Neural cell (in vitro differentiated cells): ENCODE results near the gene LRRC14B. TPM values are rescaled to one million over a fixed set of nuclear protein-coding genes. Genes with fewer than 3 reads are reported as not detected.

ENCODE experiments used
- H2AFZ ChIP-seq: fragments of 200-600, 300-800 bp; sonication (generic), shearing (Covaris generic); 2 replicates; pipeline ENCODE4 v1.6.0; 2014; ENCODE audit warnings: low read depth, mild to moderate bottlenecking, antibody characterized with exemption, low read length, moderate library complexity
- H3F3A ChIP-seq: fragments of 200-600 bp; shearing (Covaris generic); 2 replicates; pipeline ENCODE4 v1.6.1; 2016; ENCODE audit warnings: mild to moderate bottlenecking, moderate library complexity, mixed read lengths, antibody characterized with exemption, low read length; ENCODE audit not compliant: insufficient read depth, poor library complexity, severe bottlenecking
- H3K27ac ChIP-seq: fragments of 200-600, 300-800 bp; sonication (generic), shearing (Covaris generic); 2 replicates; pipeline ENCODE4 v1.5.1; 2014; ENCODE audit warnings: mild to moderate bottlenecking, low read length, moderate library complexity
- H3K27me3 ChIP-seq: fragments of 300-800, 200-600 bp; sonication (generic), shearing (Covaris generic); 2 replicates; pipeline ENCODE4 v1.6.0; 2014; ENCODE audit warnings: mild to moderate bottlenecking, low read depth, low read length, moderate library complexity; ENCODE audit not compliant: insufficient read depth
- H3K36me3 ChIP-seq: fragments of 300-800, 200-600 bp; sonication (generic), shearing (Covaris generic); 2 replicates; pipeline ENCODE4 v1.5.1; 2014; ENCODE audit warnings: mild to moderate bottlenecking, antibody characterized with exemption, low read length, moderate library complexity; ENCODE audit not compliant: insufficient read depth
- H3K4me2 ChIP-seq: fragments of 300-800, 200-600 bp; sonication (generic), shearing (Covaris generic); 2 replicates; pipeline ENCODE4 v1.6.0; 2014; ENCODE audit warnings: mild to moderate bottlenecking, low read length
- H3K4me3 ChIP-seq: fragments of 300-800, 200-600 bp; sonication (generic), shearing (Covaris generic); 2 replicates; pipeline ENCODE4 v1.5.1; 2014; ENCODE audit warnings: mild to moderate bottlenecking, low read length, moderate library complexity
- H3K79me2 ChIP-seq: fragments of 200-600 bp; shearing (Covaris generic); replicated peaks from 2 replicates; pipeline ENCODE4 v1.6.0; 2014; ENCODE audit warnings: mild to moderate bottlenecking, low read length, moderate library complexity; ENCODE audit not compliant: insufficient read depth
- H3K9ac ChIP-seq: fragments of 300-800, 200-600 bp; sonication (generic), shearing (Covaris generic); 2 replicates; pipeline ENCODE4 v1.6.1; 2016; ENCODE audit warnings: mild to moderate bottlenecking, low read length, mixed read lengths
- H3K9me2 ChIP-seq: fragments of 200-600 bp; shearing (Covaris generic); 2 replicates; pipeline ENCODE4 v1.6.1; 2016; ENCODE audit warnings: mild to moderate bottlenecking, low read length, mixed read lengths; ENCODE audit not compliant: insufficient read depth
- H3K9me3 ChIP-seq: fragments of 200-600, 300-800 bp; sonication (generic), shearing (Covaris generic); 2 replicates; pipeline ENCODE4 v1.6.1; 2016; ENCODE audit warnings: mild to moderate bottlenecking, mixed run types, low read length, moderate library complexity, mixed read lengths
- H4K20me1 ChIP-seq: fragments of 200-600 bp; shearing (Covaris generic); 2 replicates; pipeline ENCODE4 v1.6.1; 2016; ENCODE audit warnings: mild to moderate bottlenecking, mixed run types; ENCODE audit not compliant: insufficient read depth
- CTCF ChIP-seq: fragments of 450-650 bp; IDR thresholded peaks from 2 replicates; pipeline ENCODE4 v1.5.1; 2014; ENCODE audit warnings: antibody characterized with exemption, mild to moderate bottlenecking, moderate library complexity; ENCODE audit not compliant: poor library complexity, severe bottlenecking
- EP300 ChIP-seq: fragments of 450-650 bp; conservative IDR thresholded peaks from 2 replicates; pipeline ENCODE4 v1.6.1; 2014; ENCODE audit warnings: antibody characterized with exemption, mild to moderate bottlenecking, moderate library complexity; ENCODE audit not compliant: poor library complexity, severe bottlenecking
- EZH2 ChIP-seq: fragments of 200-600, 300-800 bp; shearing (Covaris generic), sonication (generic); IDR thresholded peaks from 2 replicates; pipeline ENCODE4 v1.6.1; 2014; ENCODE audit warnings: antibody characterized with exemption, low read length, borderline replicate concordance, mild to moderate bottlenecking; ENCODE audit not compliant: insufficient read depth, poor library complexity, severe bottlenecking
- MXI1 ChIP-seq: fragments of 450-650 bp; conservative IDR thresholded peaks from 2 replicates; pipeline ENCODE4 v1.6.1; 2014; ENCODE audit warnings: antibody characterized with exemption, mild to moderate bottlenecking; ENCODE audit not compliant: poor library complexity, severe bottlenecking
- POLR2AphosphoS5 ChIP-seq: IDR thresholded peaks from 2 replicates; pipeline ENCODE4 v1.6.1; 2012
- RAD21 ChIP-seq: fragments of 450-650 bp; conservative IDR thresholded peaks from 2 replicates; pipeline ENCODE4 v1.6.1; 2014; ENCODE audit warnings: antibody characterized with exemption, mild to moderate bottlenecking, moderate library complexity
- SMC3 ChIP-seq: fragments of 450-650 bp; conservative IDR thresholded peaks from 2 replicates; pipeline ENCODE4 v1.6.1; 2014; ENCODE audit warnings: antibody characterized with exemption, mild to moderate bottlenecking, moderate library complexity; ENCODE audit not compliant: poor library complexity
- TAF1 ChIP-seq: IDR thresholded peaks from 2 replicates; pipeline ENCODE4 v1.6.1; 2012; ENCODE audit warnings: low read depth
- polyA plus RNA-seq: library from polyadenylated mRNA; depleted of rRNA; stranded (reverse); fragments of >200 nt; gene quantifications from 2 replicates; pipeline ENCODE4 v1.2.3, GENCODE V29; 2014
- TF ChIP-seq, protein P1 (sequence below): IDR thresholded peaks from 2 replicates; pipeline ENCODE4 v1.6.1; 2012; ENCODE audit warnings: borderline replicate concordance

Gene LRRC14B
- polyA plus RNA-seq, 1 donor from 2014 or later = not detected

DNA sequence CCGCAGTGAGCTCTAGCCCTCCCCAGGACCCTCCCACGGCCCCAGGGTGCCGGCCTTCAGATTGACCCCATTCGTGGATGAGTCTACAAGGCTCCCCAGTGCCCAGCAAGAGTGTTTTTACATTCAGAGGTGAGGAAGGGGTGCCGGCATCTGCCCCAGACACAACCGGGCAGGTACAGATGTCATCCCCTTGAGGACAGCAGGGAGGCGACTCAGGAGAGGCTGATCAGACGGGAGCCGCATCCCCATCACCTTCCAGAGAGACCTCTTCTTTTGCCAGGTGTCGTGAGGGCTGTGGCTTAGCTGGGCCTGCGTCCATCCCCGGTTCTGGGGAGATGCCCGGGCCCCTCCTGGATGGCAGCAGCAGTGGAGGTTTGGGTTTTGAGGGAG lies 4.3 kb upstream of the LRRC14B start:
- no peak overlapping the region for H3K9ac ChIP-seq
- no peak for TF ChIP-seq TAF1
- TF ChIP-seq, protein P1, sequence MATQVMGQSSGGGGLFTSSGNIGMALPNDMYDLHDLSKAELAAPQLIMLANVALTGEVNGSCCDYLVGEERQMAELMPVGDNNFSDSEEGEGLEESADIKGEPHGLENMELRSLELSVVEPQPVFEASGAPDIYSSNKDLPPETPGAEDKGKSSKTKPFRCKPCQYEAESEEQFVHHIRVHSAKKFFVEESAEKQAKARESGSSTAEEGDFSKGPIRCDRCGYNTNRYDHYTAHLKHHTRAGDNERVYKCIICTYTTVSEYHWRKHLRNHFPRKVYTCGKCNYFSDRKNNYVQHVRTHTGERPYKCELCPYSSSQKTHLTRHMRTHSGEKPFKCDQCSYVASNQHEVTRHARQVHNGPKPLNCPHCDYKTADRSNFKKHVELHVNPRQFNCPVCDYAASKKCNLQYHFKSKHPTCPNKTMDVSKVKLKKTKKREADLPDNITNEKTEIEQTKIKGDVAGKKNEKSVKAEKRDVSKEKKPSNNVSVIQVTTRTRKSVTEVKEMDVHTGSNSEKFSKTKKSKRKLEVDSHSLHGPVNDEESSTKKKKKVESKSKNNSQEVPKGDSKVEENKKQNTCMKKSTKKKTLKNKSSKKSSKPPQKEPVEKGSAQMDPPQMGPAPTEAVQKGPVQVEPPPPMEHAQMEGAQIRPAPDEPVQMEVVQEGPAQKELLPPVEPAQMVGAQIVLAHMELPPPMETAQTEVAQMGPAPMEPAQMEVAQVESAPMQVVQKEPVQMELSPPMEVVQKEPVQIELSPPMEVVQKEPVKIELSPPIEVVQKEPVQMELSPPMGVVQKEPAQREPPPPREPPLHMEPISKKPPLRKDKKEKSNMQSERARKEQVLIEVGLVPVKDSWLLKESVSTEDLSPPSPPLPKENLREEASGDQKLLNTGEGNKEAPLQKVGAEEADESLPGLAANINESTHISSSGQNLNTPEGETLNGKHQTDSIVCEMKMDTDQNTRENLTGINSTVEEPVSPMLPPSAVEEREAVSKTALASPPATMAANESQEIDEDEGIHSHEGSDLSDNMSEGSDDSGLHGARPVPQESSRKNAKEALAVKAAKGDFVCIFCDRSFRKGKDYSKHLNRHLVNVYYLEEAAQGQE = no peak
- TF ChIP-seq EP300 = no peak
- TF ChIP-seq RAD21 = no peak
- TF ChIP-seq POLR2AphosphoS5 = no peak
- no peak for TF ChIP-seq MXI1
- TF ChIP-seq CTCF = no peak
- TF ChIP-seq EZH2 = no peak
- TF ChIP-seq SMC3 = no peak
- no peaks in the 10 kb centered on the region for H3K27me3 ChIP-seq
- no peaks in the 10 kb centered on the region for H3K9me3 ChIP-seq
- no peaks in the 10 kb centered on the region for H3F3A ChIP-seq
- H3K4me2 ChIP-seq = no peak overlapping the region
- H4K20me1 ChIP-seq = no peaks in the 10 kb centered on the region
- no peak overlapping the region for H2AFZ ChIP-seq
- H3K36me3 ChIP-seq = no peaks in the 10 kb centered on the region
- H3K79me2 ChIP-seq = no peaks in the 10 kb centered on the region
- H3K27ac ChIP-seq = no peak overlapping the region
- no peak overlapping the region for H3K4me3 ChIP-seq
- no peaks in the 10 kb centered on the region for H3K9me2 ChIP-seq

GRCh38 chr5:187617-188451 lies 3.5 kb upstream of the LRRC14B start:
- H3K9me3 ChIP-seq = no peaks in the 10 kb centered on the region
- H3K27ac ChIP-seq = no peak overlapping the region
- H3K36me3 ChIP-seq = no peaks in the 10 kb centered on the region
- no peaks in the 10 kb centered on the region for H3K9me2 ChIP-seq
- H3K79me2 ChIP-seq = no peaks in the 10 kb centered on the region
- H3K4me3 ChIP-seq = no peak overlapping the region
- no peak overlapping the region for H3K4me2 ChIP-seq
- TF ChIP-seq TAF1 (no peak), RAD21 (no peak), EZH2 (no peak), SMC3 (no peak), EP300 (no peak), MXI1 (no peak), CTCF (no peak), POLR2AphosphoS5 (no peak)
- TF ChIP-seq, protein P1 = no peak
- H3K27me3 ChIP-seq = no peaks in the 10 kb centered on the region
- H3K9ac ChIP-seq = no peak overlapping the region
- H3F3A ChIP-seq = no peaks in the 10 kb centered on the region
- no peak overlapping the region for H2AFZ ChIP-seq
- no peaks in the 10 kb centered on the region for H4K20me1 ChIP-seq
